Smooth muscle cell (in vitro differentiated cells): ENCODE results near the gene TPK1. TPM values are rescaled to one million over a fixed set of nuclear protein-coding genes. Genes with fewer than 3 reads are reported as not detected.

ENCODE experiments used
- DNase-seq: peaks from one replicate; lab custom pipeline; 2025; ENCODE audit not compliant: unreplicated experiment; lab: John Stamatoyannopoulos, UW
- H2AFZ ChIP-seq: fragments of 200-600 bp; sonication (generic); 2 replicates; pipeline ENCODE4 v1.6.0; 2016; ENCODE audit warnings: antibody characterized with exemption, low read depth, mild to moderate bottlenecking
- H3F3A ChIP-seq: fragments of 200-600 bp; sonication (generic); 2 replicates; pipeline ENCODE4 v1.6.0; 2017; ENCODE audit warnings: antibody characterized with exemption, low read depth
- H3K27ac ChIP-seq: fragments of 200-600 bp; sonication (generic); 2 replicates; pipeline ENCODE4 v1.5.1; 2016; ENCODE audit warnings: low read depth, mild to moderate bottlenecking
- H3K27me3 ChIP-seq: fragments of 200-600 bp; sonication (generic); 2 replicates; pipeline ENCODE4 v1.6.1; 2016; ENCODE audit warnings: low read depth, mild to moderate bottlenecking
- H3K36me3 ChIP-seq: fragments of 200-600 bp; sonication (generic); 2 replicates; pipeline ENCODE4 v1.5.1; 2016; ENCODE audit warnings: low read depth
- H3K4me1 ChIP-seq: fragments of 200-600 bp; sonication (generic); 2 replicates; pipeline ENCODE4 v1.5.1; 2016; ENCODE audit warnings: low read depth
- H3K4me2 ChIP-seq: fragments of 200-600 bp; sonication (generic); 2 replicates; pipeline ENCODE4 v1.6.0; 2016; ENCODE audit warnings: mild to moderate bottlenecking
- H3K4me3 ChIP-seq: fragments of 200-600 bp; sonication (generic); 2 replicates; pipeline ENCODE4 v1.5.1; 2016; ENCODE audit warnings: mild to moderate bottlenecking
- H3K79me2 ChIP-seq: fragments of 200-600 bp; sonication (generic); 2 replicates; pipeline ENCODE4 v1.6.0; 2016; ENCODE audit warnings: low read depth, mild to moderate bottlenecking
- H3K9ac ChIP-seq: fragments of 200-600 bp; sonication (generic); 2 replicates; pipeline ENCODE4 v1.6.0; 2016; ENCODE audit warnings: low read depth
- H3K9me3 ChIP-seq: fragments of 200-600 bp; sonication (generic); replicated peaks from 2 replicates; pipeline ENCODE4 v1.5.1; 2016; ENCODE audit warnings: low read depth
- H4K20me1 ChIP-seq: fragments of 200-600 bp; sonication (generic); 2 replicates; pipeline ENCODE4 v1.6.0; 2016; ENCODE audit warnings: low read depth
- WGBS: methylation state at CpG from one replicate; pipeline ENCODE4 v1.1.7; 2016; ENCODE audit warnings: low lambda C conversion rate; 5-methylcytosine and 5-hydroxymethylcytosine counted together
- polyA plus RNA-seq: library from polyadenylated mRNA; unstranded; fragments of >200 nt; fragmentation: Nextera tagmentation; extraction: Ambion mirVana; gene quantifications from 2 replicates; pipeline ENCODE4 v1.2.1, GENCODE V29; 2016
- total RNA-seq: library from RNA; depleted of rRNA; stranded (reverse); fragments of >200 nt; gene quantifications from 2 replicates; pipeline ENCODE4 v1.2.3, GENCODE V29; 2014
- TF ChIP-seq, protein P1 (sequence below): fragments of 200-600 bp; sonication (generic); IDR thresholded peaks from 2 replicates; pipeline ENCODE4 v1.5.1; 2017; ENCODE audit warnings: borderline replicate concordance, mild to moderate bottlenecking, antibody characterized with exemption; ENCODE audit not compliant: insufficient read depth, poor library complexity, severe bottlenecking

Gene TPK1
- total and polyA plus RNA-seq, 2 experiments from 2014 or later = 1.2 to 1.9 TPM

GRCh38 chr7:144407266-144407931 is 428.5 kb downstream of the TPK1 start:
- DNase-seq = no peak
- no peaks in the 10 kb centered on the region for H3K27me3 ChIP-seq
- H3F3A ChIP-seq = no peaks in the 10 kb centered on the region
- WGBS = 62% methylated on average over 12 of the region's 12 CpGs
- TF ChIP-seq, protein P1, sequence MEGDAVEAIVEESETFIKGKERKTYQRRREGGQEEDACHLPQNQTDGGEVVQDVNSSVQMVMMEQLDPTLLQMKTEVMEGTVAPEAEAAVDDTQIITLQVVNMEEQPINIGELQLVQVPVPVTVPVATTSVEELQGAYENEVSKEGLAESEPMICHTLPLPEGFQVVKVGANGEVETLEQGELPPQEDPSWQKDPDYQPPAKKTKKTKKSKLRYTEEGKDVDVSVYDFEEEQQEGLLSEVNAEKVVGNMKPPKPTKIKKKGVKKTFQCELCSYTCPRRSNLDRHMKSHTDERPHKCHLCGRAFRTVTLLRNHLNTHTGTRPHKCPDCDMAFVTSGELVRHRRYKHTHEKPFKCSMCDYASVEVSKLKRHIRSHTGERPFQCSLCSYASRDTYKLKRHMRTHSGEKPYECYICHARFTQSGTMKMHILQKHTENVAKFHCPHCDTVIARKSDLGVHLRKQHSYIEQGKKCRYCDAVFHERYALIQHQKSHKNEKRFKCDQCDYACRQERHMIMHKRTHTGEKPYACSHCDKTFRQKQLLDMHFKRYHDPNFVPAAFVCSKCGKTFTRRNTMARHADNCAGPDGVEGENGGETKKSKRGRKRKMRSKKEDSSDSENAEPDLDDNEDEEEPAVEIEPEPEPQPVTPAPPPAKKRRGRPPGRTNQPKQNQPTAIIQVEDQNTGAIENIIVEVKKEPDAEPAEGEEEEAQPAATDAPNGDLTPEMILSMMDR = no peak
- H4K20me1 ChIP-seq = no peaks in the 10 kb centered on the region
- no peaks in the 10 kb centered on the region for H3K36me3 ChIP-seq
- H3K4me2 ChIP-seq = peak overlapping the region; percentile 6
- H3K9me3 ChIP-seq = no peaks in the 10 kb centered on the region
- peak overlapping the region; percentile 9 for H3K27ac ChIP-seq
- H2AFZ ChIP-seq = no peak overlapping the region
- H3K9ac ChIP-seq = no peak overlapping the region
- no peak overlapping the region for H3K4me3 ChIP-seq
- no peaks in the 10 kb centered on the region for H3K4me1 ChIP-seq
- no peaks in the 10 kb centered on the region for H3K79me2 ChIP-seq

GRCh38 chr7:144404946-144405345 is 430.9 kb downstream of the TPK1 start:
- no peaks in the 10 kb centered on the region for H3K36me3 ChIP-seq
- no peaks in the 10 kb centered on the region for H3F3A ChIP-seq
- H2AFZ ChIP-seq = no peak overlapping the region
- no peak overlapping the region for H3K27ac ChIP-seq
- DNase-seq = no peak
- 68% methylated on average over 4 of the region's 4 CpGs for WGBS
- H3K4me2 ChIP-seq = no peak overlapping the region
- no peak overlapping the region for H3K4me3 ChIP-seq
- H3K4me1 ChIP-seq = no peaks in the 10 kb centered on the region
- H3K9me3 ChIP-seq = no peaks in the 10 kb centered on the region
- no peak overlapping the region for H3K9ac ChIP-seq
- TF ChIP-seq, protein P1 = no peak
- H4K20me1 ChIP-seq = no peaks in the 10 kb centered on the region
- no peaks in the 10 kb centered on the region for H3K27me3 ChIP-seq
- H3K79me2 ChIP-seq = no peaks in the 10 kb centered on the region

DNA sequence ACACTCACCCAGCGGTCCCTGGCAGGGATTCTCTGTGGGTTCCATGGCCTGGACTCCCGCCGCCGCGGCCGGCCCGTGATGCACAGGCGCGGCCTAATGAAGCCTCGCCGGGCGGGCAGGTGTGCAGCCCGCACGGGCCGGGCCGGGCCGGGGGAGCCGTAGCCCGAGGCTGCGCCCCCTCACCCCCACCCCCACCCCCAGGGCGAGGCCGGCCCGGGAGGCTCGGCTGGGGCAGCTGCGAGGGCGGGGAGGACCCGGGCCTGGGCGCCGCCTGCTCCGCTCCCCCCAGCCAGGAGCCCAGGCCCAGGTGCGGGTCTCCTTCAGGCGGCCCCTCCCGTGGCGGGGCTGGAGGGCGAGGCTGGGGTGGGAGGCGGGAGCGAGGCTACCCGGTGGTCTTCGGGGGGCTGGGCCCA is 432.2 kb downstream of the TPK1 start, which contains the start of gene NOBOX:
TSS of gene NOBOX (minus strand) at position 45 of the 413 bp plus-strand sequence.
- H3K4me1 ChIP-seq = no peaks in the 10 kb centered on the region
- no peaks in the 10 kb centered on the region for H4K20me1 ChIP-seq
- no peak within 1 kb of the TSS for H3K27ac ChIP-seq
- WGBS = 100% methylated on average over 1 of the region's 39 CpGs
- H3K4me2 ChIP-seq = no peak within 1 kb of the TSS
- H2AFZ ChIP-seq = no peak within 1 kb of the TSS
- TF ChIP-seq, protein P1 = no peak
- no peaks in the 10 kb centered on the region for H3K36me3 ChIP-seq
- H3K9ac ChIP-seq = no peak within 1 kb of the TSS
- no peaks in the 10 kb centered on the region for H3K79me2 ChIP-seq
- H3K9me3 ChIP-seq = no peaks in the 10 kb centered on the region
- no peak within 1 kb of the TSS for H3K4me3 ChIP-seq
- no peaks in the 10 kb centered on the region for H3K27me3 ChIP-seq
- no peak for DNase-seq
- H3F3A ChIP-seq = no peaks in the 10 kb centered on the region

DNA sequence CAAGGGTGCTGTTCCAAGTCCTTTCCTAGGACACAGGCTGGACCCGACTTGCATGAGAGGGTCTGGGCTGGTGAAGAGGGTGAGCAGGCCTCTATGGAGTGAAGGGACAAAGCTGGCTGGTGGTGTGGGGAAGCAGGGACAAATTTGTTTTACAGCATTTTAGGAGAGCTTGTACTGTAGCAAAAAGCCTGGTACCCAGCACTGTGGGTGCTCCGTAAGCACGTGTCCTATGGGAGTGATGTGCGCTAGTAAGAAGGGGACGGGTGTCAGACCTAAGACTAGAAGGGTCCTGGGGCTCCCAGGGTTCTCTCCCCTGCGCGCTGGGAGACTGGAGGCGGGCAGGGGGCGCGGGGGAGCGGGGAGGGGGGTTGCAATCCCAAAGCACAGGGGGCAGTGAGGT is 432.8 kb downstream of the TPK1 start:
- Histone ChIP-seq H3K27ac (no peak overlapping the region), H3K27me3 (no peaks in the 10 kb centered on the region), H4K20me1 (no peaks in the 10 kb centered on the region), H3K4me1 (no peaks in the 10 kb centered on the region), H2AFZ (no peak overlapping the region), H3K36me3 (no peaks in the 10 kb centered on the region), H3F3A (no peaks in the 10 kb centered on the region), H3K79me2 (no peaks in the 10 kb centered on the region), H3K4me2 (no peak overlapping the region), H3K4me3 (no peak overlapping the region), H3K9me3 (no peaks in the 10 kb centered on the region), H3K9ac (no peak overlapping the region)
- TF ChIP-seq, protein P1 = no peak
- DNase-seq = no peak
- WGBS = 94% methylated on average over 11 of the region's 11 CpGs
